Astrocyte (in vitro differentiated cells and primary cell): ENCODE measurements around the gene RANBP17.

Experiments
- EZH2 ChIP-seq: IDR thresholded peaks from 2 replicates; pipeline ENCODE4 v1.6.1; 2012; ENCODE audit warnings: mild to moderate bottlenecking, low read length, inconsistent platforms; ENCODE audit not compliant: insufficient read depth
- TF ChIP-seq, protein P1 (sequence below): IDR thresholded peaks from 2 replicates; pipeline ENCODE4 v1.5.1; 2011; ENCODE audit warnings: low read depth, mild to moderate bottlenecking, inconsistent platforms, low read length, moderate library complexity; ENCODE audit not compliant: insufficient read depth

- TF ChIP-seq, protein P1, sequence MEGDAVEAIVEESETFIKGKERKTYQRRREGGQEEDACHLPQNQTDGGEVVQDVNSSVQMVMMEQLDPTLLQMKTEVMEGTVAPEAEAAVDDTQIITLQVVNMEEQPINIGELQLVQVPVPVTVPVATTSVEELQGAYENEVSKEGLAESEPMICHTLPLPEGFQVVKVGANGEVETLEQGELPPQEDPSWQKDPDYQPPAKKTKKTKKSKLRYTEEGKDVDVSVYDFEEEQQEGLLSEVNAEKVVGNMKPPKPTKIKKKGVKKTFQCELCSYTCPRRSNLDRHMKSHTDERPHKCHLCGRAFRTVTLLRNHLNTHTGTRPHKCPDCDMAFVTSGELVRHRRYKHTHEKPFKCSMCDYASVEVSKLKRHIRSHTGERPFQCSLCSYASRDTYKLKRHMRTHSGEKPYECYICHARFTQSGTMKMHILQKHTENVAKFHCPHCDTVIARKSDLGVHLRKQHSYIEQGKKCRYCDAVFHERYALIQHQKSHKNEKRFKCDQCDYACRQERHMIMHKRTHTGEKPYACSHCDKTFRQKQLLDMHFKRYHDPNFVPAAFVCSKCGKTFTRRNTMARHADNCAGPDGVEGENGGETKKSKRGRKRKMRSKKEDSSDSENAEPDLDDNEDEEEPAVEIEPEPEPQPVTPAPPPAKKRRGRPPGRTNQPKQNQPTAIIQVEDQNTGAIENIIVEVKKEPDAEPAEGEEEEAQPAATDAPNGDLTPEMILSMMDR, result no peak
- TF ChIP-seq EZH2, result no peak
Measured at GRCh38 chr5:170844651-170845050, 17.2 kb upstream of the RANBP17 start.
